ENCODE measurements around the gene RPS27L.

Gene RPS27L

GRCh38 chr15:63197626-63198025 lies 40.3 kb upstream of the RPS27L start:
- TF ChIP-seq CTCF (IDR thresholded peaks at IDR 0.05; ENCODE audit: extremely low read depth, missing control alignments) = no peak
- DNase-seq (ENCODE audit: low spot score) = no peak

GRCh38 chr15:63196842-63197241 lies 39.6 kb upstream of the RPS27L start:
- no peak for DNase-seq (ENCODE audit: low spot score)
- TF ChIP-seq CTCF (IDR thresholded peaks at IDR 0.05; ENCODE audit: extremely low read depth, missing control alignments) = no peak

GRCh38 chr15:63195569-63196015 lies 38.3 kb upstream of the RPS27L start:
- DNase-seq (ENCODE audit: low spot score) = no peak
- no peak for TF ChIP-seq CTCF (IDR thresholded peaks at IDR 0.05; ENCODE audit: extremely low read depth, missing control alignments)

GRCh38 chr15:63194880-63195568 lies 37.7 kb upstream of the RPS27L start:
- no peak for DNase-seq (ENCODE audit: low spot score)
- no peak for TF ChIP-seq CTCF (IDR thresholded peaks at IDR 0.05; ENCODE audit: extremely low read depth, missing control alignments)

- TF ChIP-seq CTCF (IDR thresholded peaks at IDR 0.05; ENCODE audit: extremely low read depth, missing control alignments) = no peak
- no peak for DNase-seq (ENCODE audit: low spot score)
Measured at GRCh38 chr15:63194302-63194701, 37.0 kb upstream of the RPS27L start.

- DNase-seq (ENCODE audit: low spot score) = no peak
Measured at GRCh38 chr15:63192619-63193206, 35.4 kb upstream of the RPS27L start.

More at GRCh38 chr15:63192619-63193206, 35.4 kb upstream of the RPS27L start:
- TF ChIP-seq CTCF (IDR thresholded peaks at IDR 0.05; ENCODE audit: extremely low read depth, missing control alignments) = no peak
